ENCODE results near the gene TTF1.
A peak's percentile ranks its signal among the peaks of the same experiment; 100 is the strongest.

TTF1 gene

DNA sequence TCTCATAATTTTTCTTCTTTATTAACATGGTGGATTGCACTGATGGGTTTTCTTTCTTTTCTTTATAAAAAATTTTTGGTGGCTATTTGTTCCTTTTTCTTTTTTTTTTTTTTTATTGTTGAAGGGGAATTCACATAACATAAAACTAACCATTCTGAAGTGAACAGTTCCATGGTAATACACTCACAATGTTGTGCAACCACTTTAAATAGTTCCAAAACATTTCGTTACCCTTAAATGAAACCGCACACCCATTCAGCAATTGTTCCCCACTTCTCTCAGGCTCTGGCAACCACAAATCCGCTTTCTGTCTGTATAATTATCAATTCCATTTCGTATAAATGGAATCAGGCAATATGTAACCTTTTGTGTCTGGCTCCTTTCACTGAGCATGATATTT lies 40.2 kb downstream of the TTF1 start:
- no peak for DNase-seq (ENCODE audit: low spot score)

GRCh38 chr9:132365986-132366385 lies 40.7 kb downstream of the TTF1 start:
- DNase-seq (ENCODE audit: low spot score) = no peak

DNA sequence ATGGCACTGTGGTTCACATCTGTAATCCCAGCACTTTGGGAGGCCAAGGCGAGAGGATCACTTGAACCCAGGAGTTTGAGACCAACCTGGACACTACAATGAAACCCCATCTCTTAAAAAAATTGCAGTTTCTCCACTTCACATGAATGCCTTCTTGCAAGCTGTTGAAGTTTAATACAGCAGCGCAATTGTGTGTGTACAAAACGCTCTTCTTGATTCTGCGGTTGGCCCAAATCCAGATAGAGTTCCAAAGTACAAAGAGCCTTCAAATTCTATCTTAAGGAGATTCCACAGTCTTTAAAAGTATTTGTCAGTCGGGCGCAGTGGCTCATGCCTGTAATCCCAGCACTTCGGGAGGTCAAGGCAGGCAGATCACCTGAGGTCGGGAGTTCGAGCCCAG lies 42.6 kb downstream of the TTF1 start:
- no peak for DNase-seq (ENCODE audit: low spot score)

- no peak for DNase-seq (ENCODE audit: low spot score)
Observed at GRCh38 chr9:132357764-132358163, 48.9 kb downstream of the TTF1 start.

- DNase-seq (ENCODE audit: low spot score) = no peak
Observed at GRCh38 chr9:132356324-132356924, 50.2 kb downstream of the TTF1 start.

- peak; percentile 98 for DNase-seq (ENCODE audit: low spot score)
Observed at GRCh38 chr9:132354637-132355355, 51.8 kb downstream of the TTF1 start, which contains the start of gene SETX. TSS of gene SETX (minus strand) at chr9:132354986. CDS start at chr9:132349428, 5,558 bp downstream.

DNA sequence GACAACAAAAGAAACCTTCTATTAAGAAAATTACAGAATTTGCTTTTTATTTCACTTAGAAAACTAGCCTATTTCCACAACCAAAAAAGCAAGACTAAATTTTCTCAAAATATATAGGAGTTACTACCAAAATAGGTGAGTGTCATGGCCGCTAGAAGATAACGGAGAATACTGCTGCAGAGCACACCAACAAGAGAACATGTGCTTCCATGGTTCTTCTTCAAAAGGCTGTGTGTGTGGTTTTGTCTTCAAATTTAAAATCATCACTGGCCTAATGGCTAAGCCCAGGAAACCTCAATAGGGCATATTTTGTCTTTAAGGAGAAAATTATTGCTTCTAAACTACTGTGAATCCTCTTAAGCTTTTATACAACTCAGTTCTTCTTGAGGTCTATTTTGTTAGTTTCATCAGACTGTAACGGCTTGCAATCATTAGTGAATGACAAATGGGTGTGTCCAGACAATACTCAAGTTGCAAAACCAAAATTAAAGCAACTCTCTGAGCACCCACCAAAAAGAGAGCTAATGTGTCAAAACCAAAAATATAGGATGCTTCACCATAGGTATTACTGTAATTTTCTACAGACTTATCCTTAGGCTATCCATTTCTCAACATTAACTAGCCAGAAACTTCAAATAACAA lies 55.1 kb downstream of the TTF1 start:
- no peak for DNase-seq (ENCODE audit: low spot score)

DNA sequence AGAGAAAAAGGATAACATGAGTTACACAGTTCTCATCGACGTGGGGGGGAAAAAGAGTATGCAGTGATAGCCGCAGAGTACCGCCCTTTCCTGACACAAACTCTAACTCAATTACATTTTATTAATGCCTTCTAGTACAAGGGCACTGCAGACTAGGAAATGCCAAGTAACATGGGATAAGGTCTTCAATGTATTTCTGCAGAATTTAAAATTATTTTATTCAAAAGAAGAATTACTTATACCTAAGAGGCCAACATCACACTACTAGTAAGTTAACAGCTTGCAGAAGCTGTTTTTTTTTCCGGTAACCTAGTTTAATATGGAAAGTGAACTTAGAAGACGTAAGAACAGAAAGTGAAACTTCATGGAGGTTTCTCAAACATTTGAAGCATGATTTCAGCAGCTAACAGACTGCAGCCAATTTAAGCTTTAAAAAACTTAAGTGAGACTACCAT lies 55.8 kb downstream of the TTF1 start:
- no peak for DNase-seq (ENCODE audit: low spot score)

GRCh38 chr9:132348676-132349075 lies 58.0 kb downstream of the TTF1 start:
- no peak for DNase-seq (ENCODE audit: low spot score)

- no peak for DNase-seq (ENCODE audit: low spot score)
Observed at GRCh38 chr9:132346177-132346576, 60.5 kb downstream of the TTF1 start.

GRCh38 chr9:132341177-132341840 lies 65.3 kb downstream of the TTF1 start:
- no peak for DNase-seq (ENCODE audit: low spot score)

DNA sequence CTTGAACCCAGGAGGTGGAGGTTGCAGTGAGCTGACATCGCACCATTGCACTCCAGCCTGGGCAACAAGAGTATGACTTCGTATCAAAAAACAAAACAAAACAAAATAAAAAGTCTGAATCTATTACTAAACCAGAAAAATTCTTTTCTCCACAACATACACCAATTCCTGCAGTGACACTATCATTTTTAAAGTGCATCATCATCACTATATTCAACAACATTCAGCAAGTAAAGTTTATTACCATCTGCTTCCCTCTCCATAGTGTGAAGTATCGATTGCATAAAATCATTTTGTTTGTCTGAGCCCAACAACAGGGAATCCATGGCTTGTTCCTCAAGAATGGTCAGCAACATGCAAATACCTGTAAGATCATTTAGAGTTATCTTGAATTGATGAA lies 72.3 kb downstream of the TTF1 start:
- DNase-seq (ENCODE audit: low spot score) = no peak

- DNase-seq (ENCODE audit: low spot score) = no peak
Observed at GRCh38 chr9:132333556-132333955, 73.1 kb downstream of the TTF1 start.

DNA sequence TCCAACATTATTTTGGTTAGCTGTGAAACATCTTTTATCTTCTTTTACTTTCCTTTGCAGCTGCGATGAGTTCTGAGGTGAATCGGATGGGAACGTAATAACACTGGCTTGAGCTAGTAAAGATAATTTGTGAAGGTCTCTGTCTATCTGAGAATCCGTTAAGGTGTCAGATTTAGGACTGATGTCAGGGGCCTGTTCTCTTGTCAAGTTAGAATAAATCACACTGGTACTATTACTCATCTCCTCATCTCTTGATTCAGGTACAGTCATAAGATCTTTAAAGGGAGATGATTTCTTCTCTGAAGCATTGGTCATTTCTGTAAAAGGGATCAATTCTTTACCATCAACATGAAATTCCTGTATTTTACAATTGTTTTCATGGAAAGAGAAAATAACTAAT lies 78.1 kb downstream of the TTF1 start:
- no peak for DNase-seq (ENCODE audit: low spot score)

GRCh38 chr9:132327537-132327936 lies 79.1 kb downstream of the TTF1 start:
- no peak for DNase-seq (ENCODE audit: low spot score)
